Activated CD4-positive, alpha-beta T cell treated with anti-CD3 and anti-CD28 coated beads, Interleukin-2, Interleukin-4, amounts not matched to agents 100 ng/mL and 50 ng/mL, durations not matched to agents 16 hours and 8 hours (primary cell): Measurements from ENCODE around the gene CEP170B.
"Not testable (repeated sequence)": the region's sequence is repeated elsewhere in the genome, so short reads cannot be mapped to it uniquely, and the experiment has no call there.

Experiments used
- DNase-seq: peaks from one replicate; pipeline ENCODE4 v3.0.0-alpha.2; 2020; ENCODE audit warnings: low spot score

The CEP170B gene

DNA sequence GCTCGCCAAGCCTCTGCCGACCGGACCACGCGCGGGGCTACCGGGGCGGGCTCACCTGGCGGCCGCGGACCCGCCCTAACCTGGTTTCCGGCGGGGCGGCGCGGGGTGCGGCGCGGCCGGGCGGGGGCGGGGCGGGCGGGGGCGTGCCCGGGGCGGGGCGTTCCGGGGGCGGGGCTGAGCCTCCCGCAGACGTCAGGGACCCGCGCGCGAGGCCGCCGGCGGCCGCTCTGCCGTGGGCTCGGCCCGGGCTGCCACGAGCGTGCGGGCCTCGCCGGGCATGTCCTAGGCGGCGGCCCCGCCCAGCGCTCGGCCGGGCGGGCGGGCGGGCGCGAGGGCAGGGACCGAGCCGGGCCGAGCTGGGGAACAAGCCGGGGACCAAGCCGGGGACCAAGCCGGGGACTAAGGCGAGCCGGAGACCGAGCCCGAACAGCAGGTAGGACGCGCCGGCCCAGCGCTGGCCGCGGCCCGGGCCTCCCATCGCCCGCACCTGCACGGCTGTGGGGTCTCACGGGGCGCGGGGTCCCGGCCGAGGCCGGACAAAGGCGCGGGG is at the start of gene CEP170B:
CEP170B (plus strand) TSS at position 188 of the 550 bp plus-strand sequence. CDS start 3,183 bp downstream, outside the sequence.
- peak; percentile 15 for DNase-seq

DNA sequence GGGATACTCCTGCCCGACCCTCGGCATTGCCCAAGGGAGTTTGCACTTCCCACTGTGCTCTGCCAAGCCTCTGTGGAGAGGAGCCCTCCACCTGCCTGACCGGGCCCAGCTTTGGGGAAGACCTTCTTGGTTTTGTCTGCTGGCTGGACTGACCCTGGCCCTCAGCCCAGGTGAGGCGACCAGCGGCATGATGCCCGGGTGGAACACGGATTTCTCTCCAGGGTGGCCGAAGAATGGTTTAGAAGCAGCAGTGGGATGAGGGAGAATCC is 48.5 kb upstream of the CEP170B start:
- DNase-seq, result no peak

DNA sequence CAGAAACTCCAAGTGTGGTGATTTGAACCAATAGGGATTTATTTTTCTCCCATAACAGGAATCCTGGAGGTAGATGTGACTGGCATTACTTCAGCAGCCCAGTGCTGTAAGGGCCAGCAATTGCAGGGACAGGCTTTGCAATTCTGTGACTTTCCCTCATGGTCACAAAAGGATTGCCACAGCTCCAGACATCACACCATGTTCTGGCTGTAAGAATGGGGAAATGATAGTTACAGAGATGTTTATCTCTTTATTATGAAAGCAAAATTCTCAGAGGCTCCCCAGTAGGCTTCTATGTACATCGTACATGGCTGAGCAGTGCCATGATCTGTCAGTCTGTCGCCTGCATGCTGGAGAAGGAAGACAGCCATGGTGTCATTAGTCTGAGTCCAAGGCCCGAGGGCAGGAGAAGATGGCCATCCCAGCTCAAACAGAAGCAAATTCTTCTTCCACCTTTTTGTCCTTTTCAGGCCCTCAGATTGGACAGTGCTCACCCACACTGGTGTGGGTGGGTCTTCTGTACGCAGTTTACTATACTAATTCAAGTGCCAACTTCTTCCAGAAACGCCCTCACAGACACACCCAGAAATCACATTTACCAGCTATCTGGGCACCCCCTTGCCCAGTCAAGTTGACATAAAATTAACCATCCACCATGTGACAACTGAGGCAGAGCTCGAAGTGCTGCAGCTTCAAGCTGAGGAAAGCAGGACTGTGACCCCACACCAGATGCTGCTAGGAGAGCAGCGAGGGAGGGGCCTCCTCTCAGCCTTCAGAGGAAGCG is 46.9 kb upstream of the CEP170B start:
- no peak for DNase-seq

DNA sequence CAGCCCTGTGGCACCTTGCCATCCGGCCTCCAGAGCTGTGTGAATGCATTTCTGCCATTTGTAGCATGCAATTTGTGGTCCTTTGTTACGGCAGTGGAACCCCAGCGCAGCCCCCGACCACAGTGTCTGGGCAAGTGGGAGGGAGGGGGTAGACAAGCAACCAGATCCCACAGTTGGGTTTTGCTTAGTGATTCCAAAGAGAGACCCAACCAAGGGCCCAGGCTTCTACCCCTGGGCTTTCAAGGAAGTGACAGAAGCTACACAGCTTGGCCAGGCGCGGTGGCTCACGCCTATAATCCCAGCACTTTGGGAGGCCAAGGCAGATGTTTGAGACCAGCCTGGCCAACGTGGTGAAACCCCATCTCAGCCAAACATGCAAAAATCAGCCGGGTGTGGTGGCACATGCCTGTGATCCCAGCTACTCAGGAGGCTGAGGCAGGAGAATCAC is 46.3 kb upstream of the CEP170B start:
- DNase-seq, result no peak

DNA sequence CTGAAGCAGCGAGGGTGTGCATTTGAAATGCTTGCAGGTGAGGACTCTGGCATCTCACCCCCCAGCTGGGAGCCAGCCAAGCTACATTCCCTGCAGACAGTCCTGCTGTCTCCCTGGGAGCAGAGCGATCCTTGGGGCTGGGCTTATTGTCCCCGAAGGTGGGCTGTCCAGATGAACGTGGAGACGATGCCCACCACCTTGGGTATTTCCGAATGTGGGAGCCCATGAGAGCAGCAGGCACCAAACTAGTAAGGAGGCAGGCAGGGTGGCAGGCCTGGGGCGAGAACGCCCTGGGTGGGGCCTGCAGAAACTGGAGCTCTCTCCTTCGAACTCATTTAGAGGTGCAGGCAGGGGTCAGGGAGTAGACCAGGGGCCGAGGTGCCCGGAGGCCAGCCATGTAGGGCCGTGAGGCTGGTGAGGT is 45.7 kb upstream of the CEP170B start:
- DNase-seq, result no peak

DNA sequence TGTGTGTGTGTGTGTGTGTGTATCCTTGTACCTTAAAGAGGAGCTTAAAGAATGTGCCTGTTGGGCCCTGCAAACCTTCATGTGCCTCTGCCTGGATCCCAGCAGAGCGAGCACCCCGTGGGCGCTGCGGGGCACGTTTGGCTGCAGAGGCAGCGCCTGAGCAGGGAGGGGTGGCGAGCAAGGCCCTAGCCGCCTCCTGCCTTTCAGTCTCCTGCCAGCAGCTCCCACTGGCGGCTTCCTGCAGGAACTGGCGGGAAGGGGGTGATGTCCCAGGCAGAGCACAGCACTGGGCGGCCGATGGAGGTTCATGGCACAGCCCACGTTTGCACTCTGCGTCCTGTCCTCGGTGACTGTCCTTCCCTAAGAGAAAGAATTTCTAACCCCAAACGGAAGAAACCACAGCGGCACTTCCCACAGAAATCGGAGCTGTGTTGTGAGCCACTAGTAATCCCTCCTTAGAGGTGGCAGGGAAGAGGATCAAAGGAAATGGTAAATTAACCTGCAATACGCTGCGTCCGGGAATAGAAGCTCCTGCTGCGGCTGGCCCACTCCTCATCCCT is 44.3 kb upstream of the CEP170B start:
- DNase-seq, result no peak

DNA sequence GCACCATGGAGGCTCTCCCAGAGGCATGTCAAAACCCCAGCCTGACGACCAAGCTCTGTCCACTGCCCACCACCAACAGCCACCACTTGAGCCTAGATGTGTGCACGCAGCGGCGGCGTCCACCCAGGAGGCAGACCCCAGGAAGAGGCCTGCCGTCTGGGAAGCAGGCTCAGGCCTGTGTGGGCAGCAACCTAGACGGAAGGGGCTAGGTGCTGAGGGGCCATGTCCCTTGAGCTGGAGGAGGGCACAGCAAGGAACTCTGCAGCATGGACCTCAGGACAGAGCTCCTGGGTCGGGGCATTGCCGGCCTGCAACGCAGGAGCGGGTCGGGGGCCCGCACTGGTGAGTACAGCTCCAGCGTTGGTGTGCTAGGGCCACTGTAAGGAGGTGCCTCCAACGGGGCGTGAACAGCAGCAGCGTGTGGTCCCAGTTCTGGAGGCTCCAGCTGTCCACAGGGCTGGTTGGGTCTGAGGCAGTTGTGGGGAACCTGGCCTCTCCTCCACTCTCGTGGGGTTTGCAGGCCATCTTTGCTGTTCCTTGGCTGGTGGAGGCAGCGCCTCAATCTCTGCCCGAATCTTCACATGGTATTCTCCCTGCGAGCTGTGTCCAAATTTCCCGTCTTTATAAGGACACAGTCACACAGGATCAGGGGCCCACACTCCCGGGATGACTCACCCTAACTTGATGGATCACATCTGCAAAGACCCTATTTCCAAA is 43.7 kb upstream of the CEP170B start:
- no peak for DNase-seq

DNA sequence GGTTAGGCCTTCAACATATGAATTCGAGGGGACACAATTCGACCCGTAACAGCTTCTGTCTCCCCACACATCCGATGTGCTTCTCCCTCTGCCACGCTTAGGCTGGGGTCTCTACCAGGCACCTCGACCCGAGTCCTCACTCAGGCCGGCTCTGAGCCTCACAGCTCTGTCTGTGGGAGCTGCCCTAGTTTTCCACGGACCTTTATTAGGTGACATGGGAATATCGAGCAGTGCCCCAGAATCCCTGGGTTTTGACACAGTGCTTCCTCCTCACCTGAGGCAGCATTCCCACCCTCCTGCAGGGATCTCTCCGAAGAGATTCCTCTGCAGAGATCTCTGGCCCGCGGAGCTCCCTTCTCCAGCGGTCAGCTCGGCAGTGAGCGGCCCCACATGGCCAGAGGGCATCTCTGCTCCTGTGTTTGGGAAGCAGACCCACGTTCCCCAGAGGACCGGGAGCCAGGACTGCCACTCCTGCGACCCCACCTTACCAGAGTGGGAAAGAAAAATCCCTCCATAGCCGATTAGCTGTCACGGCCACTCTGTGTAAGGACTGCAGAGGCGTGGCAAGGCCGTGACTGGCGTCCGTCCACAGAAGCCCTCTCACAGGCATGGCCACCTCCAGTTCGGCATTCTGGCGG is 43.0 kb upstream of the CEP170B start:
- DNase-seq, result no peak

DNA sequence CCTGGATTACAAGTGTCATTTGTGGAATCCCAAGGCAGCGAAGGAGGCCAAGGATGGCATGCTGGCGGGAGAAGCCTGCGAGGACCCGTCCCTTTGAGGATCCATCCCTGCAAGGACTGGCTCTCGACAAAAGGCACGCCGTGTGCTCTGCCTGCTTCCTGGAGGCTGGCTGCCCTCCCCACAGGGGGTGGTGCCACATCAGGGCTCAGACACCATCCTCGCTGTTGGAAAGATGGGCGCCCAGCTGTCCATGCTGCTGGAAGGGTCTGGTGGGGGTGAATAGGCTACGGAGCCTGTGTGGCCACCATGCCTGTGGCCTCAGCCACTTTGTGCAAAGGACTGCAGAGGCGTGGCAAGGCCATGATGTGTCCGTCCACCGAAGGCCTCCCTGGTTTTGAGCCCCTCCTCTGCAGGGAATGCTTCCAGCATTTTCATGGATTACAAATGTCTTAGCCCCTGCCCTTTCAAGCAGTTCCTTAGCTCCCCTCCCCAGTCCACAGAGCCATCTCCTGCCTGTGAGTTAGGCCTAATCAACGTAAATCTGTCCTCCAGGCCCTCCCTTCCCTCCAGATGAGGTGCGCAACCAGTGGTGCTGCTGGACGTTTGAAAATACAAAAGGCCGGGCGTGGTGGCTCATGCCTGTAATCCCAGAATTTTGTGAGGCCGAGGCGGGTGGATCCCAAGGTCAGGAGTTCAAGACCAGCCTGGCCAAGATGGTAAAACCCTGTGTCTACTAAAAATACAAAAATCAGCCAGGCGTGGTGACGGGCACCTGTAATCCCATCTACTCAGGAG is 42.0 kb upstream of the CEP170B start:
- DNase-seq, result no peak

DNA sequence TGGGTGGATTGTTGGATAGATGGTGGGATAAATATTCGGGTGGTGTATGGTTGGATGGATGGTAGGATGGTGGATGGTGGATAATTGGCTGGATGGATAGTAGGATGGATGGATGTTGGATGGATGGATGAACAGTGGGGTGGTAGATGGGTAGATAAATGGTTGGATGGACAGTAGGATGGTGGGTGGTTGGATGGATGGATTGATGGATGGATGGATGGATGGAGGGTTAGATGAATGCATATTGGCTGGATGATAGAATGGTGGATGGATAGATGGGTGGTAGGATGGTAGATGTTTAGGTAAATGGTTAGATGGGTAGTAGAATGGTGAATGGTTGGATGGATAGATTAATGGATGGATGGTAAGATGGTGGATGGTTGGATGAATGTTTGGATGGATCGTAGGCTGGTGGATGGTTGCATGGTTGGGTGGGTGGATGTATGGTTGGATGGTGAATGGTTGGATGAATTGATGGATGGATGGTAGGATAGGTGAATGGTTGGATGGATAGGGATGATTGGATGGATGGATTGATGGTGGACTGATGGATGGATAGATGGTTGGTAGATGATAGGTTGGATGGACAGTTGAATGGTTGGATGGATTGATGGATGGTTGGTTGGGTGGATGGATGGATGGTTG is 40.6 kb upstream of the CEP170B start:
- DNase-seq, result no peak

DNA sequence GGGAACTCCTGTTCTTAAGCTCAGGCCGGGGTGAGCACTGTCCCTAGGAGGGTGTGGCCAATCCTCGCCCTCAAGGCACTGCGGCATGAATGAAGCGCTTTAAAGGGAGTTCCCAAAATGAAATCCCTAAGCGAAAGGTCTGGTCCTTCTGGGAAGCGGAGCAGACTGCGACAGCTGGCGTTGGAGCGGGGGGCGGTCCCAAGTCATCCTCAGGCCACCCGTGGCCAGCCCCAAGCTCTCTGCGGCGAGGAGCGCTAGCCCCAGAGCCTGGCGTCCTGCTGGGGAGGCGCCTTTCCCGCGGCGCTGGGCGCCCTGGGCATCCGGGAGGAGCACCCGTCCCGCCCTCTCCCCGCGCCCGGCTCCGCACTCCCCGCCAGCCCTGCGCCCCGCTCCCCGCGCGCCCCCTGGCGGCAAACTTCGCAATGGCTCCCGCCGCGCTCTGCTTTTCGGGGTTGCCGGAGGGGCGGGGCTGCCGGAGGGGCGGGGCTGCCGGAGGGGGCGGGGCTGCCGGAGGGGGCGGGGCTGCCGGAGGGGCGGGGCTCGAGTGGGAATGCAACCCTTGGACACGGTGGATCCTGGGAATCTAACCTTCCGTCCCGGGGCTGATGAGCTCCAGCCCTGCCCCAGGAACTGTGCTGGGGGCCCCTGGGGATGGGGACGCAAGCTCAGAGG is 38.7 kb upstream of the CEP170B start:
- peak; percentile 94 for DNase-seq

DNA sequence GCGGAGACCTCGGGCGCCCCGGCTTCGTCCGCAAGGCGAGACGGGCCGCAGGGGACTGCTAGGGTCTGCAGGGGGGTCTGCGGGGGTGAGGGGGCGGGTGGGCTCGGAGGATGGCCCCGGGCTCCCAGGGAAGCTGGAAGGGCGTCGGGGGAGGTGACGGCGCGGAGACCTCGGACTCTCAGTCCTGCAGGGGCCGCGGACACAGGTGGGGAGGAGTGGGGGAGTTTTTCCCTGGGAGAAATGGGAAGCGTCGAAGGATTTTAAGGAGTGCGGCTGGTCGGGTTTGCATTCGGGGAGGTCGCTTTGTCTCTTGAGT is 38.2 kb upstream of the CEP170B start:
- DNase-seq, result no peak

DNA sequence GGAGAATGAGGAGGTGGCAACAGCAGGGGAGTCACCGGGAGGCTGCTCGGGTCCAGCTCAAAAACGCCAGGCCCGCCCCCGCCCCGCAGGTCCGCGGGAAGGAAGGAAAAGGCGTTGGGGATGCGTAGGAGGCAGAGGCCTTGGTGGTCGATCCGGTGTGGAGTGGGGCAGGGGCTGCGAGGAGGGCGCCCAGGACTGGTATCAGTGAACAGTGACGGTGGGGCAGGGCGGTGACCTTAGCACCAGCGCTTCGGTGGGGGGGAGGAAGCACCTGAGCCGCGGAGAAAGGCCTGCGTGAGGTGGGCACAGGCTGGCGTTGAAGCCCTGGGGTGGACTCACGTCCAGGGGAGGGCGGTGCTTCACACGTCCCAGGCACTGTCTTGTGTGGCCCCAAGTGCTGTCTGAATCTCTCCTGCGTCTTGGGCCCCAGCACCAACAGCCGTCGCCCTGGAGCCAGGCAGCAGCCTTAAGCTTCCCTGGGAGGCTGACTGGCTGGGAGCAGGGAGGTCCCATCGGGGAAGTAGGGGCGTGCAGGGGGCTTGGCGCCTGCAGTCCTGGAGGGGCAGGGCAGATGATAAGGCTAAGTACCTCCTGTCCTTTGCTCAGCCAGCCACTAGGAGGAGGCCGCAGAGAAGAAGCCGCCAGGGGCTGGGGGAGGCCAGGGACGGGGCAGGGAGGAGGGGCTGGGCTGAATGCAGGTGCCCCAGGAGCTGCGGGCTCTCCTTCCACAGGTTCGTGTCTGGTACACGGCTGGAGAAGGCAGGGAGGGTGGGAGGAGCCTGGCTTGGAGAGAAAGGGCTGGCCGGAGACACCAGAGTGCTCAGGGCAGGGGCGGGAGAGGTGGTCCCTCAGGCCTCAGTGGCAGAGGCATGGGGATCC is 37.7 kb upstream of the CEP170B start:
- DNase-seq, result peak; percentile 21

DNA sequence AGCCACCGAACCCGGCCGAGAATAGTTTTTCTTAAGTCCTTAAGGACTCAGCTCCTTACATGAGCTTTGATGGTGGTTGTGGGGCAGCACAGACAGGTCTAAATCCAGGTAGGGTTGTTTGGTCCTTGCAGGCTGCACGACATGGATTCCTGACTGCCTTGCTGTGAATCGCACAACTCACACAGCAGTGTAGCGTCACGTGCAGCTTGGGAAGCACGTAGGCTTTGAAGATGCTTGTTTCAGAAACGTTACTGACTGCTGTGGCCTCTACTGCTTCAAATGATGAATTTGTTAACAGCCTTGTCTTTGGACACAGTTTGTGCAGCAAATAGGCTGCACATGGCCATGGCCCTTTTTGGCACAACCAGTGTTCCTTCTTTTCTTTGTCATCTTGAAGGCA is 34.3 kb upstream of the CEP170B start:
- DNase-seq, result no peak

DNA sequence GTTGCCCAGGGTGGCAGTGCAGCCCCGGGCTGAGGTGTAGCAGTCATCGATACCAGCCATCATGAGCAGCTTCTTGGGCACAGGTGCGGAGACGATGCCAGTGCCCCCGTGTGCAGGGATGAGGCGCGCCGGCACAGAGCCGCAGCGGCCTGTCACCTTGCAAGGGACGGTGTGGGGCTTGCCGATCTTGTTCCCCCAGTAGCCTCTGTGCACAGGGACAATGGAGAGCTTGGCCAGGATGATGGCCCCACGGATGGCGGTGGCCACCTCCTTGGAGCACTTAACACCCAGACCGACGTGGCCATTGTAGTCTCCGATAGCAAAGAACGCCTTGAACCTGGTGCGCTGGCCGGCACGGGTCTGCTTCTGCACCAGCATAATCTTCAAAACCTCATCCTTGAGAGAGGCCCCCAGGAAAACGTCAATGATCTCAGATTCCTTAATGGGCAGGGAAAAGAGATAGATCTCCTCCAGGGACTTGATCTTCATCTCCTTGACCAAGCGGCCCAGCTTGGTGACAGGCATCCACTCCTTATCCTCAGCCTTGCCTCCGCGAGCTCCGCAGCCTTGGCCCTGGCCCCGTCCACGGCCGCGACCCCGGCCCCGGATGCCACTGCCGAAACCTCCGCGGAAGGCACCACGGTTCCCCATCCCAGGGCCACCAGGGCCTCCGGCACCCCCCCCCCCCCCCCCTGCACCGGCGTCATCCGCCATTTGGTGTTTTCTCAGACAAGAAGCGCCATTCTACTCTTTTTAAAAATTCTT is 28.7 kb upstream of the CEP170B start:
- not testable (repeated sequence) for DNase-seq

DNA sequence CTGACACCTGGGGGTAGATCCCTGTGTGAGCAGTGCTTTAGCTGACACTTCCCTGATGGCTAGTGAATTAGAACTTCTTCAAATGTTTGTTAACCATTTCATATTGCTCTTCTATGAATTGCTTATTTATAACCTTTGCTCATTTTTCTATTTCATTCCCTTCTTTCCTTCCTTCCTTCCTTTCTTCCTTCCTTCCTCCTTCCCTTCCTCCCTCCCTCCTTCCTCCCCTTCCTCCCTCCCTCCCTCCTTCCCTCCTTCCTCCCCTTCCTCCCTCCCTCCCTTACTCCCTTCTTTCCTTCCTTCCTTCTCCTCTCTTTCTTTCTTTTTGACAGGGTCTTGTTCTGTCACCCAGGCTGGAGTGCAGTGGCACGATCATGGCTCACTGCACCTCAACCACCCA is 23.3 kb upstream of the CEP170B start:
- DNase-seq, result no peak

DNA sequence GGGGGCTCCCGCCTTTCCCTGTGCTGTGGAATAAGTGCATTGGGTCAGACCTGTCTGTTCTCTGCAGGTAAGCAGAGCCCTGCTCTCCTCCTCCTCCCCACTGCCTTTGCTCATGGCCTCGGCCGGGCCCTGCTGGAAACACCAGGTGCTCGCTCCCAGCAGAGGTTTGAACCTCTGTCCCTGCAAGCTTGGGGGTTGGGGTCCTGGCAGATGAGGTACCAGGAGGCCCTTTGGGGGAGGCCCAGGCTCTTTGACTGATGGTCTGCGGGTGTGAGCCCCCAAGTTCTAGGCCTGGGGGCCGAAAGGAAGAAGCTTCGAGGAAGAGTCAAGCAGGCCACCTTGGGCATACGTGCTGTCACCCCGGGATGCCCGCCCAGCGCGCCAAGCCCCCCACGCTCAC is 22.1 kb upstream of the CEP170B start:
- no peak for DNase-seq

DNA sequence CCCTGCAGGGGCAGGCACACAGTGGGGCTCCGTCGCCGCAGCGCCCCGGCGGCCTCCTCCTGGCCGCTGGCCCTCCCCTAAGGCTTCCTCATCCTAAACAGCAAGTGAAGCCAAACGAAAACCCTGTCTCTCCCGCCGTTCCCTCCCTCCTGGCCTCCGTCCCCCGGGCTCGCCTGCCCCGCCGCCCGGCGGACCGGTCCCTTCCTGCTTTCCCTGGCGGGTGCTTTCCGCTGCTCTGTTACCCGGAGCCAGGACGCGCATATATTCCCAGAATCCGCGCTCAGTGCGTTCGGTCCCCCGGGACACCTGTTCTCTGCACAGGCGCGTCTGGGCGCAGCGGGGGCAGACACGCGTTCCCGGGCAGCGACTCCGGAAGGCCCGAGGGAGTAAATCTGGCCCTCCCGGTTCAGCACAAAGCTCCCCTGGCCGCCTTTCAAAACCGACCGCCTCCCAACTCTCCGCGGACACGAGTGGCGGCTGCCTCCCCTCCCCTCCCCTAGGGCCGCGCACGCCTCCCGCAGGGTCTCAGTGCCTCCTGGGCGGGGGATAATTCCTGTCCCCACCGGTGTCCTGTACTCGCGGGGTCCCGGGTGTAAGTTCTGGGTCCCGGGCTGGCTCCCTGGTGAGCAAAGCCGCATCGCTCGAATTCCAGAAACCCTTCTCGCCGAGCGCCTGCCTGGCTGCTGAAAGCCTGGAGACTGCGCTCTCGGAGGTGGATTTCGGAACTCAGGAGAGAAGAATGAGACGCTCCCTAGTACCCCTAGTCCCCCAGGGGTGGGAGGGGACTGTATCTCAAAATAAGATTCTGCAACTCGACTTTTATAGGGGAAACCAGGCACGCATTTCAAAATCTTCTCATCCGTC is 21.4 kb upstream of the CEP170B start:
- DNase-seq, result no peak
